Fibroblast of gingiva (primary cell): Measurements from ENCODE around the gene RABEP1.
"Not testable (repeated sequence)": the region's sequence is repeated elsewhere in the genome, so short reads cannot be mapped to it uniquely, and the experiment has no call there.

ENCODE experiments used
- DNase-seq: peaks from one replicate; pipeline ENCODE4 v3.0.0-alpha.2; 2011; ENCODE audit warnings: low read depth

The RABEP1 gene

DNA sequence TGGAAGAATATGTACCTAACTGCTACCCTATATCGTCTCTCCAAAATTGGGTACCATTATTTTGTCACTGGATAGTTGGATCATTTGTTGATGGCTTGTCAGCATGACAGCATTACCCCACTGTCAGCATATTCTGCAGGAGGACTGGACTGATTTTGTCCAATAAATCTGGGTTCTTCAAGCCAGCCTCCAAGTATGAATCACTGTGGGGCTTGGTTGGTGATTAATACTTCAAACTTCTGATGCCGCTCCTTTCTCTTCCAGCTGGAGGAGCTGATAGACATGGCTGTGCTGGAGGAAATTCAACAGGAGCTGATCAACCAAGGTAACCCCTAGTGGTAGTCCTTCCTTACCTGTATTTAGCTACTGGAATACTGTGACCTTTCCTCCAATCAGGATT, 140.4 kb downstream of the RABEP1 start:
- DNase-seq: no peak

GRCh38 chr17:5424909-5425308, 142.8 kb downstream of the RABEP1 start:
- no peak for DNase-seq

GRCh38 chr17:5425826-5426225, 143.7 kb downstream of the RABEP1 start:
- no peak for DNase-seq

- DNase-seq: peak; percentile 46
Measured at GRCh38 chr17:5429191-5429887, 147.3 kb downstream of the RABEP1 start.

DNA sequence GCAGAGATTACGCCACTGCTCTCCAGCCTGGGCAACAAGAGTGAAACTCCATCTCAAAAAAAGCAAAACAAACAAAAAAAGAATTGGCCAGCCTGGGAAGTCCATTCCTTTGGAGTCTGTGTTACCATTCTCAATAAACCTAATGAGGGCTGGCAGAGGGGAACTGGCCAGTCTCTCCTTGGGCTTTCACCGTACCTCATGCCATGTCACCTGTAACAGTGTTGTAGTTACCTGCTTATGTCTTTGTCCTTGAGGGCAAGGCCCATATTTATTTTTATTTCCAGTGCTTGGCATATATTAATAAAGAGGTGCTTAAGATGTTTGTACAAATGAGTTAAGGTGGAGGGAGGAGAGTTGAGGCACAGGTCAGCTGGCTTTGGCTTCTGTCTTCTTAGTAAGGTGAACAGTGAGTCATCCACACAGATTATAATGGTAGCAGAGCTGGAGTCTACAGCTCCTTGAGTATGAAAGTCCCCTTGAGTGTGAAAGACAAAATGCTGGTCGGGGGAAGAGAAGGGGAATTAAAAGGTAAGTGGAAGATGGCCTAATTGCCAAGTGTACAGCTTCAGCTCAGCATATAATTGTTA, 148.4 kb downstream of the RABEP1 start:
- DNase-seq: no peak

GRCh38 chr17:5431234-5431633, 149.2 kb downstream of the RABEP1 start:
- not testable (repeated sequence) for DNase-seq

DNA sequence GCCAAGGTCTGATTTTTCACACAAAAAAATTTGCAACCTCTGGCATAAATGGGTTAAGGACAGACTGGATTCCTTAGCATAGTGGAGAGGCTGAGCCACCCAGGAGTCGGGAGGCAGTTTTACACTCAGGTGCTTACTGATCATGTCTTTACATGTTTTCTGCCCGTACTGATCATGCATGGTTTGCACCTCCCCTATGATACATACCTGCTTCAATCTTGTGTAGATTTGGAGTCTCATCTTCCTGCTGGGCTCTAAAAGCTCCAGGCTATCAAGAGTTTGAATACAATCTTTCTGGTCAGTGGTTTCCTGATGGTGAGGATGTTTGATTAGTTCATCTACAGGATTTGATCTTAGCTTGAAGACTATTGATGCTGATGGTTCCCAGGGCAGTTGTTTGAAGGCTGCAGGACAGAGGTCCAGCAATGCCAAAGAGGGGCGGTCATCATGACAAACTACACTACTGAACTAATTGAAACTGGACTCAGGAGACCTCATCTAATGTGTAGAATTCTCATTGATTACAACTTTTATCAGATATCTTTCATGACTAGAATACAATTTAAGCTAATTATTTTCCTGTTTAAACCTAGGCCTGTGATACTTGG, 150.0 kb downstream of the RABEP1 start:
- DNase-seq: no peak

GRCh38 chr17:5434984-5435383, 152.9 kb downstream of the RABEP1 start:
- no peak for DNase-seq
